ENCODE results near the gene TRABD2B. TPM values are rescaled to one million over a fixed set of nuclear protein-coding genes. Genes with fewer than 3 reads are reported as not detected.

TRABD2B gene
- polyA plus RNA-seq, 2 donors = 0.24 to 0.34 TPM

DNA sequence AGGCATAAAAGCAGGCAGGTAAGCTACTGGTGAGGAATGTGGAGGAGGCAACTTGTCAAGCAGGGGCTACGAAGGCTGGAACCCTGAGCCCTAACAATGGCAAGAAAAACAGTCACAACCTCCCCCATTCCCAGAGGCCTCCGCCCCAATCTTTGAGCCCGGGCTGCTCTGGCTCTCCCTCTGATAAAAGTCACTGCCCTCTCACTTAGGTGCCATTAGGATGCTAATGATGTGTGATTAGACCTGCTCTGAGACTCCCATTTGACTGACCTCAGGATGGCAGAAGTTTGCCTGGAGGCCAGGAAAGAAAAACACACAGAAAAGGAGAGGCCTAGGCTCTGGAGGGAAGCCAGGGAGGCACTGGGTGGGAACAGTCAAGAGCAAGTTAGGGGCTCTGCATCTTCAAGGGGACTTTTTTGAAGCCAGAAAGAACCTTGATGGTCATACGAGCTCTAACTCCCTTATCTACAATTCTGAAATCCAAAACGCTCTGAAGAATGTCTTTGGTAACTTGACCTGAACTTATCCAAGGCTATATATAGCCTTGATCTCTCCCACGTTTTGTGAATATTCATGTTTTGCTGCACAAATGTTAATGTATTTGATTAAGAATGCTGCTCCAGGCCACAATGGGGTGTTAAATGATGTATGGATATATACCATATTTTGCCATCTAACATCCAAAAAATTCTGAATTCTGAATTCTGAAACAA lies 98.9 kb downstream of the TRABD2B start:
- 72 to 82% methylated on average over 6 of the region's 6 CpGs for WGBS, 2 donors
- Histone ChIP-seq H3K27me3 (ENCODE audit: control insufficient read depth in 1 of 2, insufficient read depth in 2 of 2, low read length in 2 of 2) (no peaks in the 10 kb centered on the region), H3K9me3 (ENCODE audit: control insufficient read depth in 2 of 2, insufficient read depth in 1 of 2, low read depth in 1 of 2, low read length in 1 of 2) (no peaks in the 10 kb centered on the region), H3K4me3 (ENCODE audit: low read depth in 1 of 2, low read length in 2 of 2) (no peak overlapping the region), H3K4me1 (ENCODE audit: control insufficient read depth in 2 of 2, insufficient read depth in 2 of 2, low read length in 1 of 2) (peaks cover 1 to 10% of the 10 kb centered on the region in 2 donors), H3K36me3 (ENCODE audit: control insufficient read depth in 2 of 2, insufficient read depth in 2 of 2, low read length in 1 of 2) (no peaks in the 10 kb centered on the region), H3K27ac (ENCODE audit: low read depth in 2 of 2, low read length in 1 of 2) (no peak overlapping the region)

DNA sequence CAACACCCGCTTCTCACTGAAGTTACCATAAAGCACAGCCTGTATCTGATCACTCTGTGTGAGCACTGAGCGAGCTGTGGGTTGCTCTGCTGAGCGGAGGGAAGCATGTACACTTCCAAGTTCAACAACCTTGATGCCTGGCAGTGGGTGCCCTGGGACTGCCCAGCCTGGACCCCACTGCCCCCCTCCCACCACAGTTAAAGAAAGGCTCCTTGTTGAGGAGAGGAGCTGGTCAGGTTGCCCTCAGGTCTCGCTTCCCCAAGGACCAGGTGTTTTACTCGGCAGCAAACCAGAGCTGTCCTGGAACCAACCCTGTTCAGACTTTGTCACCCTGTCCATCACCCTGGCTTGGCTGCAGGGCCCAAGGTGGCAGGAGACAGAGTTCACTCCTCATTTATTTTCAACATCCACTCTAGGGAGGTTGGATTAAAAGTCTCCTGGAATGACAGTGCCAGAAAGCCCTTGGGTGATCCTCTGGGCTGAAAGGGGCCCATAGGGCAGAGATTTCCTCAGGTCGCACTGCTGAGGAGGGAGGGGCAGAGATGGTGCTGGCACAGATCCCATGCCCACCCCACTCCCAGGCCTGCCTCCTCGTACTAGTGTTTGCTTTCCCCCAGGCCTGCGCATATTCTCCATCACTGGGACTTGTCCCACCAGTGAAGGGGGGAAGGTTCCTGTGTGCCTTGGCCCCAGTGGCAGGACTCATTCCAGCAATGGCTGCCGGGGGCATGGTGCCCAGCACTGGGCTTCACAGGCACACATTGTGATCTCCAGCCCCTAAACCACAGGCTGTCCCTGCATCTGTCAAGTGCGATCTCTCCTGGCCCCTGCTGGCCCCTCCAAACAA lies 101.7 kb downstream of the TRABD2B start:
- 89 to 91% methylated on average over 10 of the region's 10 CpGs for WGBS, 2 donors
- H3K4me1 ChIP-seq (ENCODE audit: control insufficient read depth in 2 of 2, insufficient read depth in 2 of 2, low read length in 1 of 2) = peaks cover 0 to 10% of the 10 kb centered on the region in 2 donors
- H3K9me3 ChIP-seq (ENCODE audit: control insufficient read depth in 2 of 2, insufficient read depth in 1 of 2, low read depth in 1 of 2, low read length in 1 of 2) = no peaks in the 10 kb centered on the region
- H3K27me3 ChIP-seq (ENCODE audit: control insufficient read depth in 1 of 2, insufficient read depth in 2 of 2, low read length in 2 of 2) = no peaks in the 10 kb centered on the region
- no peak overlapping the region for H3K27ac ChIP-seq (ENCODE audit: low read depth in 2 of 2, low read length in 1 of 2)
- H3K36me3 ChIP-seq (ENCODE audit: control insufficient read depth in 2 of 2, insufficient read depth in 2 of 2, low read length in 1 of 2) = no peaks in the 10 kb centered on the region
- no peak overlapping the region for H3K4me3 ChIP-seq (ENCODE audit: low read depth in 1 of 2, low read length in 2 of 2)

DNA sequence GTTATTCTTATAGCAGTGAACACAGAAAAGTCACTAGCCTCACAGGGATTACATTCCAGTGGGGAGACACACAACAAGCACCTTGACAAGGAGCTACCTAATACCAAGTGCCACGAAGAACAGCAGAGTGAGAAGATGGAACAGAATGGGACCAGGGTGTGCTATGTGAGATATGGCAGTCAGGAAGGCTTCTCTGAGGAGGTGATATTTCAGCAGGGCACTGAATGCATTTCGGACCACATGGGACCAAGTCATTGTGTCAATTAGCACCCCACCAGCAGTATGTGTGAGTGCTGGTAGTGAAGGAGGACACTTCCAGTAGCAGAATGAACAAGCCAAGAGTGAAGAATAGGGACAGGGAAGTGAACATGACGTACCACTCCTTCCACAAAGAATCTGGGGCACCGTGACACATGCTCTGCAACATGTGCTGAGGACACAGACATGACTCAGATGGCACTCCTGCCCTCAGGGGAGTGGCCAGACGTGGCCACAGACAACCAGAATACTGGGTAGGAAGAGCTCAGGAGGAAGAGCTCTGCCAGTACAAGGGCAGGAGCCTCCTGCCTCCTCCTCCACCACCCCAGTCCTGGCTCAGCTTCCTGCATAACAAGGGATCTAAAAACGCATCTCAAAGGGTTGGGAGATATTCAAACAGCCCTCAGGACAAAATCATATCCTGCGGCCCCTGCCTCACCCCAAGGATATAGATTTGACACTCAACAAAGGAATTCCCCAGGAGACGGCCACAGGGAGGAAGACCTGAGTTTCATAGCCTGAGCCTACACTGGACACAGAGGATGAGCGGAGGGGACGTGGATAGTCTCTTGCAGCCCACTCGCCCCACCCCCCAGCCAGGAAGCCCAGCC lies 102.5 kb downstream of the TRABD2B start:
- Histone ChIP-seq H3K4me1 (ENCODE audit: control insufficient read depth in 2 of 2, insufficient read depth in 2 of 2, low read length in 1 of 2) (peaks cover 0 to 10% of the 10 kb centered on the region in 2 donors), H3K36me3 (ENCODE audit: control insufficient read depth in 2 of 2, insufficient read depth in 2 of 2, low read length in 1 of 2) (no peaks in the 10 kb centered on the region), H3K27ac (ENCODE audit: low read depth in 2 of 2, low read length in 1 of 2) (peak overlapping the region in 1 of 2 donors; percentile 23), H3K9me3 (ENCODE audit: control insufficient read depth in 2 of 2, insufficient read depth in 1 of 2, low read depth in 1 of 2, low read length in 1 of 2) (no peaks in the 10 kb centered on the region), H3K27me3 (ENCODE audit: control insufficient read depth in 1 of 2, insufficient read depth in 2 of 2, low read length in 2 of 2) (no peaks in the 10 kb centered on the region), H3K4me3 (ENCODE audit: low read depth in 1 of 2, low read length in 2 of 2) (no peak overlapping the region)
- WGBS, 2 donors = 60 to 65% methylated on average over 11 of the region's 11 CpGs

DNA sequence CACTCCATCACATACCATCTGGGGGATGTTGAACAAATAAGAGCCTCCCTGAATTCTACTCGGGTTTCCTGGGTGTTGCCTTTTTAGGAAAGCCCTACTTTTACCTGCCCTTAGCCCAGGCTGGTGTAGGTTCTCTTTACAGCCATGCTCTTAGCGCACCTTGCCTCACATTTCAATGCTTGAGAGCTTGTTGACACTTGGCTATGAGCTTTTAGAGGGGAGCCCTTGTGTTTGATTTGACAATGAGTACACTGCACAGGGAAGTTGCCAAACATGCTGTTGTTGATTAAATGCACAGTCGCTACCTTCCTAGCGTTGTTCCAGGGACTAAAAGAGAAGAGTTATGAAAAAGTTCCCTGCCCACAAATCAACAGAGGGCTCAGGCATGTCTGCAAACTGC lies 103.8 kb downstream of the TRABD2B start:
- no peaks in the 10 kb centered on the region for H3K9me3 ChIP-seq (ENCODE audit: control insufficient read depth in 2 of 2, insufficient read depth in 1 of 2, low read depth in 1 of 2, low read length in 1 of 2)
- H3K27me3 ChIP-seq (ENCODE audit: control insufficient read depth in 1 of 2, insufficient read depth in 2 of 2, low read length in 2 of 2) = no peaks in the 10 kb centered on the region
- H3K4me3 ChIP-seq (ENCODE audit: low read depth in 1 of 2, low read length in 2 of 2) = no peak overlapping the region
- H3K27ac ChIP-seq (ENCODE audit: low read depth in 2 of 2, low read length in 1 of 2) = no peak overlapping the region
- WGBS, 2 donors = 79 to 84% methylated on average over 4 of the region's 4 CpGs
- no peaks in the 10 kb centered on the region for H3K36me3 ChIP-seq (ENCODE audit: control insufficient read depth in 2 of 2, insufficient read depth in 2 of 2, low read length in 1 of 2)
- H3K4me1 ChIP-seq (ENCODE audit: control insufficient read depth in 2 of 2, insufficient read depth in 2 of 2, low read length in 1 of 2) = peaks cover 0 to 10% of the 10 kb centered on the region in 2 donors

DNA sequence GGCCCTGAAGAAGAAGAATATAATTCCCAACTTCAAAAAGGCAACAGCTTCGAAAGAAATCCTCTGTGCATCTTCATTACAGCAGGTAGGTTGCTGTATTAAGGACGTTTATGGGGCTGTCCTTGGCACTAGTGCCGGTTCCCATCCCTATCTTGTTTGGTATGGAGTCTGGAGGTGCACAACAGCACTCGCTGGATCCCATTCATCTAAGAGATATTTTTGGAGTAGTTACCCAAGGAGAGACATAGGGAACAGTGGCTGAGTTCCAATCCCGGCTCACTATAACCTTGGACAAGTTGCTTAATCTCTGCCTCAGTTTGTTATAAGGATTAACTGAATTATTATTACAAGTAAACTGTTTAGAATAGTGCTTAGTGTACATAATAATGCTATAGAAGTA lies 106.4 kb downstream of the TRABD2B start:
- H3K9me3 ChIP-seq (ENCODE audit: control insufficient read depth in 2 of 2, insufficient read depth in 1 of 2, low read depth in 1 of 2, low read length in 1 of 2) = no peaks in the 10 kb centered on the region
- H3K27ac ChIP-seq (ENCODE audit: low read depth in 2 of 2, low read length in 1 of 2) = no peak overlapping the region
- no peaks in the 10 kb centered on the region for H3K27me3 ChIP-seq (ENCODE audit: control insufficient read depth in 1 of 2, insufficient read depth in 2 of 2, low read length in 2 of 2)
- 62 to 68% methylated on average over 5 of the region's 5 CpGs for WGBS, 2 donors
- H3K4me3 ChIP-seq (ENCODE audit: low read depth in 1 of 2, low read length in 2 of 2) = no peak overlapping the region
- peaks cover 0 to 10% of the 10 kb centered on the region in 2 donors for H3K4me1 ChIP-seq (ENCODE audit: control insufficient read depth in 2 of 2, insufficient read depth in 2 of 2, low read length in 1 of 2)
- no peaks in the 10 kb centered on the region for H3K36me3 ChIP-seq (ENCODE audit: control insufficient read depth in 2 of 2, insufficient read depth in 2 of 2, low read length in 1 of 2)

DNA sequence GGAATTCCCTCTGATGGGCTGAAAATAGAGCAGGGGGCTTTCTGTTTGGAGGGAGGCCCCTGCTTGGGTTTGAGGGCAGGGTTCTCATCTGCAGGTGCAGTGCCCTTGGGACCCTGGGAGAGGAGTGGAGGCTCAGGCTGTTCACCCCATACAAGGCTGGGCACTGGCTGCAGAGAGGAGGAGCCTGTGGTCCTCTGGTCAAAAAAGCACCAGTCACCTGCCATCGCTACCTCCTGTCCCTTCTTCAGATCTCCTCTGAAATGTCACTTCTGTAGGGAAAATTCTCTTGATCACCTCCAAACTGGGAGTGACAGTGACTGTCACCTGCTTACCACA lies 108.9 kb downstream of the TRABD2B start:
- Histone ChIP-seq H3K36me3 (ENCODE audit: control insufficient read depth in 2 of 2, insufficient read depth in 2 of 2, low read length in 1 of 2) (no peaks in the 10 kb centered on the region), H3K27ac (ENCODE audit: low read depth in 2 of 2, low read length in 1 of 2) (no peak overlapping the region), H3K27me3 (ENCODE audit: control insufficient read depth in 1 of 2, insufficient read depth in 2 of 2, low read length in 2 of 2) (no peaks in the 10 kb centered on the region), H3K9me3 (ENCODE audit: control insufficient read depth in 2 of 2, insufficient read depth in 1 of 2, low read depth in 1 of 2, low read length in 1 of 2) (no peaks in the 10 kb centered on the region), H3K4me1 (ENCODE audit: control insufficient read depth in 2 of 2, insufficient read depth in 2 of 2, low read length in 1 of 2) (no peaks in the 10 kb centered on the region), H3K4me3 (ENCODE audit: low read depth in 1 of 2, low read length in 2 of 2) (no peak overlapping the region)
- 91 to 100% methylated on average over 1 of the region's 1 CpG for WGBS, 2 donors

DNA sequence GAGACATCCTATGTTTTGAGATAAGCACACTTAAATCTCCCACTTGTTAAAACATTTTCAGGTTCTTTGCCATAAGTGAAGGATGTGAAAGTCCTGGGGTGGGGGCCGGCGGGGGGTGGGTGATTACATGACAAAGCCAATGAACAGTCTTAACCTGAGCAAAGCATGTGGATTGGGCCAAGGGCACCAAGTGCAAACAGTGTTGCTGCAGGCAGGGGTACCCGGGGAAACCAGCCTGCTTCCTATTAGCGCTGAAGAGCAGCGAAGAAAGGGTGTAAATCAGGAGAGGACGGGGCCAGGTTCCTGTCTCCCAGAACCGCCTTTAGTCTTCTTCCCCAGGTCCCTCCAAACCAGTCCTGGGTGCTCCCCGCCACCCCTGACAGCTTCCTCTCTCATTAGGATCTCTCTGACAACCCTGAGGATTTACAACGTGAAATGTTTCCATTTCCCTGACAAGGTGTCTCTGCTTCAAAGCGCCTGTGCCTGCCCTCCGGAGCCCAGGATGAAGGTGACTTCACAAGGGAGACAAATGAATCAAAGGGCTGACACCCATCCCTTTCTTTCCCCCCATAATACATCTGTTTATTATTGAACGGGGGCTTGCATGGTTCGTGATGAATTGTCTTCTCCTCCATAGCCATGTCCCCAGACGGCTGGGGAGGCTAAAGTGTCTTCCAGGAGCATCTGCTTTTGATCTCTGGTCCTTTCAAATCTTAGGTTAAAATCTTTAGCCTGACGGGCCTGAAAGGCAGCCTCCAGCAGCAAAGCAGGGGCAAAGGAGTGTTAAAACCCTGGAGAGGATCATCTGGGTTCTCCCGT lies 109.5 kb downstream of the TRABD2B start:
- Histone ChIP-seq H3K27ac (ENCODE audit: low read depth in 2 of 2, low read length in 1 of 2) (no peak overlapping the region), H3K36me3 (ENCODE audit: control insufficient read depth in 2 of 2, insufficient read depth in 2 of 2, low read length in 1 of 2) (no peaks in the 10 kb centered on the region), H3K9me3 (ENCODE audit: control insufficient read depth in 2 of 2, insufficient read depth in 1 of 2, low read depth in 1 of 2, low read length in 1 of 2) (no peaks in the 10 kb centered on the region), H3K4me3 (ENCODE audit: low read depth in 1 of 2, low read length in 2 of 2) (no peak overlapping the region), H3K4me1 (ENCODE audit: control insufficient read depth in 2 of 2, insufficient read depth in 2 of 2, low read length in 1 of 2) (no peaks in the 10 kb centered on the region), H3K27me3 (ENCODE audit: control insufficient read depth in 1 of 2, insufficient read depth in 2 of 2, low read length in 2 of 2) (no peaks in the 10 kb centered on the region)
- whole genome bisulfite sequencing, 2 donors = 66 to 79% methylated on average over 16 of the region's 16 CpGs

DNA sequence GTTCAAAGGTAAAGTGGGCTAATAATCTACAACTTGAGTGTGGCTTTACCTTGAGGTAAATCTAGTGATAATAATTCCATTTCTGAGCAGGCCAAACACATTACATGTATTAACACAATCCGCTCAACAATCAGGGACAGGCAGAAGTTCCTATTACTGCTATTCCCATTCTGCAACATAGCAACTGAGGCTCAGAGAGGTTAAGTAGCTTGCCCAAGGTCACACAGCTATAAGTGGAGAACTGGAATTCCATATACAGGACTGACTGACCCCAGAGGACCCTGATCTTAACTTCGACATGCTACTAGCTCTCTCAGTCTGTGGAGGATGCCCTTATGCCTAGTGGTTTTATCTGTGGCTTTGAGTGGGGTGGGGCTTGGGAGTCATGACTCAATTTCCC lies 110.1 kb downstream of the TRABD2B start:
- 54 to 71% methylated on average over 2 of the region's 2 CpGs for WGBS, 2 donors
- Histone ChIP-seq H3K9me3 (ENCODE audit: control insufficient read depth in 2 of 2, insufficient read depth in 1 of 2, low read depth in 1 of 2, low read length in 1 of 2) (no peaks in the 10 kb centered on the region), H3K4me1 (ENCODE audit: control insufficient read depth in 2 of 2, insufficient read depth in 2 of 2, low read length in 1 of 2) (no peaks in the 10 kb centered on the region), H3K27me3 (ENCODE audit: control insufficient read depth in 1 of 2, insufficient read depth in 2 of 2, low read length in 2 of 2) (no peaks in the 10 kb centered on the region), H3K4me3 (ENCODE audit: low read depth in 1 of 2, low read length in 2 of 2) (no peak overlapping the region), H3K27ac (ENCODE audit: low read depth in 2 of 2, low read length in 1 of 2) (no peak overlapping the region), H3K36me3 (ENCODE audit: control insufficient read depth in 2 of 2, insufficient read depth in 2 of 2, low read length in 1 of 2) (no peaks in the 10 kb centered on the region)

DNA sequence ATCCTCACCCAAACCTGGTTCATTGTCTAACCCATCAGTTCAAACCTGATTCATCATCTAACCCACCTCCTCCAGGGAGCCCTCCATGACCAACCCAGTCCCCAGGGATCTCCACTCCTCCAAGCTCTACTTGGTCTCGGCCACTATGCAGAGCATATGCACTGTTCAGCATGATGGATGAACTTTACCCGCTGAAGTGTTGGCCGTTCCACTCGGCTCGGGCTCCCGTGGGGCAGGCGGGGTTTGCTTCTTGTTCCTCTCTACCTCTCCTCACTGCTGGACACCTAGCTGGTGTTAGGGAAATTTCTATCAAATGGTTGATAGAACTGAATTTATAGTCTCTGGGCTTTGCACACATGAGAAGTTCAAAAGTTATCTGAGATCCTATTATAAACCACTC lies 111.0 kb downstream of the TRABD2B start:
- no peaks in the 10 kb centered on the region for H3K27me3 ChIP-seq (ENCODE audit: control insufficient read depth in 1 of 2, insufficient read depth in 2 of 2, low read length in 2 of 2)
- H3K9me3 ChIP-seq (ENCODE audit: control insufficient read depth in 2 of 2, insufficient read depth in 1 of 2, low read depth in 1 of 2, low read length in 1 of 2) = no peaks in the 10 kb centered on the region
- H3K4me1 ChIP-seq (ENCODE audit: control insufficient read depth in 2 of 2, insufficient read depth in 2 of 2, low read length in 1 of 2) = peaks cover 0 to 5% of the 10 kb centered on the region in 2 donors
- H3K36me3 ChIP-seq (ENCODE audit: control insufficient read depth in 2 of 2, insufficient read depth in 2 of 2, low read length in 1 of 2) = no peaks in the 10 kb centered on the region
- no peak overlapping the region for H3K4me3 ChIP-seq (ENCODE audit: low read depth in 1 of 2, low read length in 2 of 2)
- no peak overlapping the region for H3K27ac ChIP-seq (ENCODE audit: low read depth in 2 of 2, low read length in 1 of 2)
- WGBS, 2 donors = 80 to 87% methylated on average over 7 of the region's 7 CpGs
